Subcutaneous adipose tissue (tissue), 4 donors: ENCODE data around the gene FZD8. TPM values are rescaled to one million over a fixed set of nuclear protein-coding genes. Genes with fewer than 3 reads are reported as not detected.

Experiments used
- CTCF ChIP-seq: fragments of 450-650 bp; IDR thresholded peaks from one replicate; pipeline ENCODE4 v1.5.1; 2016; ENCODE audit warnings: low read depth, mild to moderate bottlenecking, control low read depth, antibody characterized with exemption, moderate library complexity
- total RNA-seq, 4 donors: library from RNA; depleted of rRNA; stranded (reverse); fragments of >200 nt; gene quantifications; one replicate each; pipeline ENCODE4 v1.1.0, GENCODE V29; 2016

The FZD8 gene
- total RNA-seq, 4 donors from 2014 or later, result 0.82 to 3.8 (median 1.9) TPM

- TF ChIP-seq CTCF, result no peak
Measured at GRCh38 chr10:35613107-35613440, 29.0 kb downstream of the FZD8 start.

GRCh38 chr10:35612385-35613106 is 29.6 kb downstream of the FZD8 start:
- TF ChIP-seq CTCF, result no peak

GRCh38 chr10:35611750-35612149 is 30.3 kb downstream of the FZD8 start:
- no peak for TF ChIP-seq CTCF

- TF ChIP-seq CTCF, result no peak
Measured at GRCh38 chr10:35608328-35608672, 33.8 kb downstream of the FZD8 start.

- no peak for TF ChIP-seq CTCF
Measured at GRCh38 chr10:35607475-35608327, 34.4 kb downstream of the FZD8 start.

GRCh38 chr10:35606430-35606829 is 35.7 kb downstream of the FZD8 start:
- TF ChIP-seq CTCF, result no peak

- no peak for TF ChIP-seq CTCF
Measured at GRCh38 chr10:35605191-35605590, 36.9 kb downstream of the FZD8 start, which contains the start of gene GJD4. GJD4 (plus strand) TSS chr10:35605341; CDS start chr10:35605568, 227 bp downstream.
